ENCODE data around the gene CARMIL3. TPM values are rescaled to one million over a fixed set of nuclear protein-coding genes. Genes with fewer than 3 reads are reported as not detected.

The CARMIL3 gene
- total RNA-seq, 1 experiment from 2014 or later = 1.00 TPM

- Histone ChIP-seq H3K4me3 (ENCODE audit: low read depth, low read length) (no peak overlapping the region), H3K4me1 (peaks cover 4% of the 10 kb centered on the region), H3K9me3 (no peaks in the 10 kb centered on the region), H3K36me3 (ENCODE audit: control insufficient read depth, insufficient read depth, low read length) (no peaks in the 10 kb centered on the region), H3K27me3 (replicated peaks; ENCODE audit: control insufficient read depth, insufficient read depth, low read length) (no peaks in the 10 kb centered on the region)
- ChIA-PET POLR2A (no interaction called here), CTCF (no interaction called here)
- H3K4me1 Mint-ChIP-seq (ENCODE audit: low read depth, unreplicated experiment) = peaks cover 10% of the 10 kb centered on the region
- H3K4me3 Mint-ChIP-seq (ENCODE audit: unreplicated experiment) = no peak overlapping the region
- no peaks in the 10 kb centered on the region for H3K9me3 Mint-ChIP-seq (ENCODE audit: unreplicated experiment)
- peaks cover 6% of the 10 kb centered on the region for H3K36me3 Mint-ChIP-seq (ENCODE audit: insufficient read depth, unreplicated experiment)
- no peaks in the 10 kb centered on the region for H3K27me3 Mint-ChIP-seq (ENCODE audit: insufficient read depth, unreplicated experiment)
- TF ChIP-seq CTCF (IDR thresholded peaks at IDR 0.05; ENCODE audit: insufficient read depth in 1 of 2, low read depth in 1 of 2, low read length in 1 of 2, severe bottlenecking in 1 of 2, unreplicated experiment in 1 of 2) = no peak
- BruUV-seq (replicated peaks) = no TSS peak
- intact Hi-C loops (cut with micrococcal nuclease; ENCODE audit: unreplicated experiment) = no loop called here
- DNase-seq = no peak
- no peak overlapping the region for H3K27ac Mint-ChIP-seq (ENCODE audit: unreplicated experiment)
Observed at GRCh38 chr14:24088095-24088494, 36.3 kb downstream of the CARMIL3 start.

DNA sequence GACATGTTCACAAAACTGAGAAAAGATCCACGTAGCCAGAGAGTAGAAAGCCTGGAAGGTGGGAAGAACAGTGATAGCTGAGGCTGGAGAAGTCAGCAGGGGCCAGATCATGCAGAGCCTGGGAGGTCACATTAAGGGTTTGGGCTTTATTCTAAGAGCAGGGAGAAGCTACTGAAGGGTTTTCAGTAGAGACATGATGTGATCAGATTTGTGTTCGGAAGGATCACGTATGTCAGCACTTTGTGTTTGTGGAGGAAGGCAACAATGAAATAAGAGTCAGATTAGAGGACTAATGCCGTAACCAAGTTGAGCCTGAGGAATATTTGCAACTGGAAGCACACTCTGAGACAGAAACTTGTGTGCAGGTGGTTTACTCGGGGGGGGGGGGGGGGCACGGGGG, 38.1 kb downstream of the CARMIL3 start:
- no peak for DNase-seq
- Mint-ChIP-seq H3K27me3 (ENCODE audit: insufficient read depth, unreplicated experiment) (no peaks in the 10 kb centered on the region), H3K4me3 (ENCODE audit: unreplicated experiment) (no peak overlapping the region), H3K9me3 (ENCODE audit: unreplicated experiment) (no peaks in the 10 kb centered on the region), H3K36me3 (ENCODE audit: insufficient read depth, unreplicated experiment) (peaks cover 18% of the 10 kb centered on the region), H3K27ac (ENCODE audit: unreplicated experiment) (no peak overlapping the region), H3K4me1 (ENCODE audit: low read depth, unreplicated experiment) (peaks cover 17% of the 10 kb centered on the region)
- CTCF ChIA-PET = interaction anchor here (0.6 to 6.4 kb wide), 7 partner anchors 9 to 71 kb away, joined by 3 to 129 read pairs (median 5); partner anchors contain the start of genes CARMIL3, DCAF11, IRF9 and NRL
- Histone ChIP-seq H3K4me3 (ENCODE audit: low read depth, low read length) (no peak overlapping the region), H3K36me3 (ENCODE audit: control insufficient read depth, insufficient read depth, low read length) (no peaks in the 10 kb centered on the region), H3K27me3 (replicated peaks; ENCODE audit: control insufficient read depth, insufficient read depth, low read length) (no peaks in the 10 kb centered on the region), H3K4me1 (peaks cover 11% of the 10 kb centered on the region), H3K9me3 (no peaks in the 10 kb centered on the region)
- intact Hi-C loops (cut with micrococcal nuclease; ENCODE audit: unreplicated experiment) = loop anchor here (1.0 to 2.0 kb wide), 2 partner anchors 32 to 75 kb away; no protein-coding TSS in a partner anchor
- POLR2A ChIA-PET = no interaction called here
- TF ChIP-seq CTCF (IDR thresholded peaks at IDR 0.05; ENCODE audit: insufficient read depth in 1 of 2, low read depth in 1 of 2, low read length in 1 of 2, severe bottlenecking in 1 of 2, unreplicated experiment in 1 of 2) = no peak
- BruUV-seq (replicated peaks) = no TSS peak

GRCh38 chr14:24092110-24092504, 40.3 kb downstream of the CARMIL3 start:
- Histone ChIP-seq H3K27me3 (replicated peaks; ENCODE audit: control insufficient read depth, insufficient read depth, low read length) (no peaks in the 10 kb centered on the region), H3K4me3 (ENCODE audit: low read depth, low read length) (no peak overlapping the region), H3K36me3 (ENCODE audit: control insufficient read depth, insufficient read depth, low read length) (peaks cover 3% of the 10 kb centered on the region), H3K4me1 (peaks cover 21% of the 10 kb centered on the region), H3K9me3 (no peaks in the 10 kb centered on the region)
- POLR2A ChIA-PET = interaction anchor here (0.9 kb wide), 1 partner anchor 23 kb away, joined by 3 read pairs; the partner anchor contains the start of genes DCAF11 and NRL
- Mint-ChIP-seq H3K36me3 (ENCODE audit: insufficient read depth, unreplicated experiment) (peaks cover 38% of the 10 kb centered on the region), H3K4me3 (ENCODE audit: unreplicated experiment) (no peak overlapping the region), H3K9me3 (ENCODE audit: unreplicated experiment) (no peaks in the 10 kb centered on the region), H3K4me1 (ENCODE audit: low read depth, unreplicated experiment) (peaks cover 24% of the 10 kb centered on the region), H3K27me3 (ENCODE audit: insufficient read depth, unreplicated experiment) (no peaks in the 10 kb centered on the region), H3K27ac (ENCODE audit: unreplicated experiment) (peak overlapping the region; percentile 99)
- no peak for DNase-seq
- TF ChIP-seq CTCF (IDR thresholded peaks at IDR 0.05; ENCODE audit: insufficient read depth in 1 of 2, low read depth in 1 of 2, low read length in 1 of 2, severe bottlenecking in 1 of 2, unreplicated experiment in 1 of 2) = no peak
- intact Hi-C loops (cut with micrococcal nuclease; ENCODE audit: unreplicated experiment) = no loop called here
- no TSS peak for BruUV-seq (replicated peaks)
- CTCF ChIA-PET = interaction anchor here (0.7 to 6.4 kb wide), 6 partner anchors 11 to 214 kb away, joined by 3 to 129 read pairs (median 14); partner anchors contain the start of genes DCAF11, NRL and TINF2
